HFFc6 (cell line): Measurements from ENCODE around the gene YWHAB. TPM values are rescaled to one million over a fixed set of nuclear protein-coding genes. Genes with fewer than 3 reads are reported as not detected.
"Not testable (repeated sequence)": the region's sequence is repeated elsewhere in the genome, so short reads cannot be mapped to it uniquely, and the experiment has no call there.

Source experiments
- DNase-seq: peaks from one replicate; pipeline ENCODE4 v3.0.0-alpha.2; 2018
- H3K27ac Mint-ChIP-seq: 2 replicates; pipeline ENCODE4 v1.8.0; 2020; ENCODE audit warnings: mild to moderate bottlenecking, mixed read lengths
- H3K27me3 Mint-ChIP-seq: 2 replicates; pipeline ENCODE4 v1.8.0; 2021; ENCODE audit warnings: mild to moderate bottlenecking, moderate library complexity, mixed read lengths; ENCODE audit not compliant: insufficient read depth
- H3K36me3 Mint-ChIP-seq: 2 replicates; pipeline ENCODE4 v1.8.0; 2021; ENCODE audit warnings: low read depth, mixed read lengths
- H3K4me1 Mint-ChIP-seq: 2 replicates; pipeline ENCODE4 v1.8.0; 2020; ENCODE audit warnings: low read depth, mixed read lengths
- H3K4me3 Mint-ChIP-seq: 2 replicates; pipeline ENCODE4 v1.8.0; 2020; ENCODE audit warnings: mild to moderate bottlenecking, moderate library complexity, mixed read lengths
- H3K9me3 Mint-ChIP-seq: 2 replicates; pipeline ENCODE4 v1.8.0; 2020; ENCODE audit warnings: mild to moderate bottlenecking, mixed read lengths
- total RNA-seq, 6 experiments: library from RNA; stranded (reverse); fragmentation: NEBNext Ultra II Directional; extraction: Animal tissue kit (Norgen Biotek cat#: 25700); gene quantifications; 2 replicates in 1 of 6; 3 replicates in 5 of 6; pipeline ENCODE4 v1.2.3, GENCODE V29; 2021
- TF ChIP-seq, protein P1 (sequence below): fragments of 200-600 bp; sonication (generic); IDR thresholded peaks from 2 replicates; pipeline ENCODE4 v1.5.0; 2021; ENCODE audit warnings: antibody characterized with exemption, mild to moderate bottlenecking

Gene YWHAB
- total RNA-seq, 6 experiments from 2014 or later = 284 to 315 (median 301) TPM

DNA sequence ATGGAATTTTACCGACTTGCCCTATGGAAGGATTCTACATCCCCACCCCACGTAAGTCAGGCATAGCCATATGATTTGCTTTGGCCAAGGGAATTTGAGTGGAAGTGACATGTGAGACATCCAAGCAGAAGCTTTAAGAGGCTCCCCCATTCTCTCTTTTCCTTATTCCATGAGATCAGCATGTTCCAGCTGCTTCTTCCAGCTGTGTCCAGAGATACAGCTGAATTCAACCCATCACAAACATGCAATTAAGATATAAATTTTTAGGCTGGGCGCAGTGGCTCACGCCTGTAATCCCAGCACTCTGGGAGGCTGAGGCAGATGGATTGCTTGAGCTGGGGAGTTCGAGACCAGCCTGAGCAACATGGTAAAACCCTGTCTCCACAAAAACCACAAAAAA, 16.0 kb upstream of the YWHAB start:
- Mint-ChIP-seq H3K4me3 (no peak overlapping the region), H3K36me3 (no peaks in the 10 kb centered on the region), H3K27ac (no peak overlapping the region), H3K27me3 (peaks cover 12% of the 10 kb centered on the region), H3K9me3 (no peaks in the 10 kb centered on the region), H3K4me1 (peaks cover 14% of the 10 kb centered on the region)
- no peak for DNase-seq
- TF ChIP-seq, protein P1, sequence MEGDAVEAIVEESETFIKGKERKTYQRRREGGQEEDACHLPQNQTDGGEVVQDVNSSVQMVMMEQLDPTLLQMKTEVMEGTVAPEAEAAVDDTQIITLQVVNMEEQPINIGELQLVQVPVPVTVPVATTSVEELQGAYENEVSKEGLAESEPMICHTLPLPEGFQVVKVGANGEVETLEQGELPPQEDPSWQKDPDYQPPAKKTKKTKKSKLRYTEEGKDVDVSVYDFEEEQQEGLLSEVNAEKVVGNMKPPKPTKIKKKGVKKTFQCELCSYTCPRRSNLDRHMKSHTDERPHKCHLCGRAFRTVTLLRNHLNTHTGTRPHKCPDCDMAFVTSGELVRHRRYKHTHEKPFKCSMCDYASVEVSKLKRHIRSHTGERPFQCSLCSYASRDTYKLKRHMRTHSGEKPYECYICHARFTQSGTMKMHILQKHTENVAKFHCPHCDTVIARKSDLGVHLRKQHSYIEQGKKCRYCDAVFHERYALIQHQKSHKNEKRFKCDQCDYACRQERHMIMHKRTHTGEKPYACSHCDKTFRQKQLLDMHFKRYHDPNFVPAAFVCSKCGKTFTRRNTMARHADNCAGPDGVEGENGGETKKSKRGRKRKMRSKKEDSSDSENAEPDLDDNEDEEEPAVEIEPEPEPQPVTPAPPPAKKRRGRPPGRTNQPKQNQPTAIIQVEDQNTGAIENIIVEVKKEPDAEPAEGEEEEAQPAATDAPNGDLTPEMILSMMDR = no peak

DNA sequence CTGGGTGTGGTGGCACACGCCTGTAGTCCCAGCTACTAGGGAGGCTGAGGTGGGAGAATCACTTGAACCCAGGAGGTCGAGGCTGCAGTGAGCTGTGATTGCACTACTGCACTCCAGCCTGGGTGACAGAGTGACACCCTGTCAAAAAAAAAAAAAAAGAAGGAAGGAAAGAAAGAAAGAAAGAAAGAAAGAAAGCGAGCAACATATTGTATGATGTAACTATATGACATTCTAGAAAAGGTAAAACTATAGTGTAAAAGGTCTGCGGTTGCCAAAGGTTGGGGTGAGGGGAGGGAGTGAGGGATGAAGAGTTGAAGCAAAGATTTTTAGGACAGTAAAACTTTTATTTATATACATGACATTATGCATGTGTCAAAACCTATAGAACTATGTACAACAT, 3.1 kb upstream of the YWHAB start:
- peaks cover 13% of the 10 kb centered on the region for H3K27me3 Mint-ChIP-seq
- peaks cover 12% of the 10 kb centered on the region for H3K36me3 Mint-ChIP-seq
- not testable (repeated sequence) for H3K27ac Mint-ChIP-seq, H3K9me3 Mint-ChIP-seq, H3K4me3 Mint-ChIP-seq, DNase-seq
- peaks cover 22% of the 10 kb centered on the region for H3K4me1 Mint-ChIP-seq

DNA sequence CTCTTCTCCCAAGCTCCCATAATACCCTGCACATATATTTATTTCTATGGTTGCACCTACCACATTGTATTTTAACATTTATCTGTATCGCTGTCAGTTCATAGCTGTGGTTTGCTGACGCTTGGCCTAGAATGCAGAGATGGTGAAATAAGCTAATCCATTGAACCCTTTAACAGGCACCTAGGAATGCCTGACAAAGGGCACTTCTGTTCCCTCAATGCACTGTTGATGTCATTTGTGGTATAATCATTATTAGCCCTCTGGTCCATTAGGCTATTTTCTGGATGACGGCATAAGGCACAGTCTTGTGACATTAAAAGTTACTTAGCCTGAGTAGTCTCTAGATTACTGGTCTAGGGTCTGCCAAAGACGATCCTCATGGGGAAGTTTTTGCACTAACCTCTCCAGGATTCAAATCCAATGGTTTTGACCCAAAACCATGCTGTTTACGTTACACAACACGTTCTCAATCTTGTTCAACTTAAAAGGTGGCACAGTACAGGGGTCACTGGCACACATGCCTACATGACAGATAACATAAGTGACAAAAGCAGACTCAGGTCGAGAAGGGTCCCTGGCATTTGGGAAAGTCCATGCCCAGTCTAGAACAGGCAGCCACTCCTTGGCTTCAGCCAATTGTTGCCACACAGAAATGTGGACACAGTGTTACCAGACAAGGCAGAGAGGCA, 2.1 kb upstream of the YWHAB start:
- TF ChIP-seq, protein P1 = no peak
- H3K4me3 Mint-ChIP-seq = no peak overlapping the region
- no peaks in the 10 kb centered on the region for H3K9me3 Mint-ChIP-seq
- H3K4me1 Mint-ChIP-seq = peaks cover 32% of the 10 kb centered on the region
- no peak overlapping the region for H3K27ac Mint-ChIP-seq
- peaks cover 9% of the 10 kb centered on the region for H3K27me3 Mint-ChIP-seq
- DNase-seq = no peak
- peaks cover 13% of the 10 kb centered on the region for H3K36me3 Mint-ChIP-seq

DNA sequence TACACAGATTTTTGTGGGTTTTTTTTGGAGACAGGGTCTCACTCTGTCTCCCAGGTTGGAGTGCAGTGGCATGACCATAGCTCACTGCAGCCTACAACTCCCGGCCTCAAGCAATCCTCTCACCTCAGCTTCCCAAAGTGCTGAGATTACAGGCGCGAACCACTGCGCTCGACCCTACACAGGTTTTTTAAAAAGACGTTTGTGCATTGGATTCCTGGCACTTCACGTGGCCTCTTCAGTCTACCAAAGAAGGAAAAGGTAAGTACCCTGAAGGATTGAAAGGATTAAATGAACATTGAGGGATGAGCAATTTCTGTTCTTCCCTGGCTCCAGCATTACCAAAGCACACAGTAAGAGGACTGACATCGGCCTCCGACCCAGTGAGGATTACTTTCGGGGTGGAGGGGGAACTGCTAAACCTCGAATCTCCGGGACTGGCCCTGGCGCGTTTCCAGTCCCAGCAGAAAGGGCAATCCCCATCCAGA, 556 bp upstream of the YWHAB start:
- TF ChIP-seq, protein P1 = no peak
- Mint-ChIP-seq H3K9me3 (no peaks in the 10 kb centered on the region), H3K27me3 (peaks cover 5% of the 10 kb centered on the region), H3K27ac (peak overlapping the region; percentile 74), H3K4me1 (peaks cover 48% of the 10 kb centered on the region), H3K36me3 (peaks cover 27% of the 10 kb centered on the region), H3K4me3 (peak overlapping the region; percentile 95)
- DNase-seq = no peak

DNA sequence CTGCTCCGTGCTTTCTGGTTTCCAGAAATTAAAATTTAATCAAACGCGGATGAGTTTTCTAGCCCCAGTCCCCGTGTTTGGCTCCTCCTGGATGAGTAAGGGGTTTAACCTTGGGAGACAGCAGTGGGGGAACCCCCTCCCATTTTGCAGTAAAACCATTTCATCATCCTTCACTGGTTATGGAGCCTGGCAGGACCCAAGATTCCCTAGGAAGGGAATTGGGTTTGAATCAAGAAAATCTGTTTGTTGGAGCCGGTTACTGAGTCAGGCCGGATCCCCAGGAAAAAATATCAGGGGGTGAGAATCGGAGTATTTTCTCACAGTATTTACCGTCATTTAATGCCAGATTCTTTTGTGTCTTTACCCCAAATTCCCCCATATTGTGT, 754 bp downstream of the YWHAB start:
- TF ChIP-seq, protein P1 = peak; percentile 29; the same call in 1 of the 2 replicates
- H3K27ac Mint-ChIP-seq = peak overlapping the region; percentile 92
- no peaks in the 10 kb centered on the region for H3K9me3 Mint-ChIP-seq
- H3K4me3 Mint-ChIP-seq = peak overlapping the region; percentile 96
- H3K36me3 Mint-ChIP-seq = peaks cover 28% of the 10 kb centered on the region
- peaks cover 5% of the 10 kb centered on the region for H3K27me3 Mint-ChIP-seq
- DNase-seq = no peak
- H3K4me1 Mint-ChIP-seq = peaks cover 49% of the 10 kb centered on the region

DNA sequence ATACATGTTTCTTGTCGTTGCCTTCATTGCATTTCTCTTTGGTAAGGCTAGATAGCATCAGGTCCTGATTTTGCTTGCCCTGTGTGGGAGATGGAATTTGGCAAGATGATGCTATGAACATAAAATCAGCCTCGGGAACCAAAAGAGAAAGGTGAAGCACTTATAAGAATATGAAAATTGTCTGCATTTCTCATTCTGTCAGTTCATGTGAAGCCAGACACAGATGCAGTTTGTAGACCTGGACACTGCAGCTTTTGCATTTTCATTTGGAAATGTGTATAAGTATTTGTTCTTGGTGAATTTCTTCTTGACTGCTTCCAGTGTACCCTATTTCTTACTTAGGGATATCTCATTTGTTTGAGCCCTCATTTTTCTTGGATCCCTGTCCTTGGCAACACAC, 1.3 kb downstream of the YWHAB start:
- Mint-ChIP-seq H3K27ac (peak overlapping the region; percentile 92), H3K36me3 (peaks cover 29% of the 10 kb centered on the region), H3K27me3 (peaks cover 5% of the 10 kb centered on the region), H3K4me1 (peaks cover 49% of the 10 kb centered on the region), H3K9me3 (no peaks in the 10 kb centered on the region), H3K4me3 (peak overlapping the region; percentile 96)
- no peak for DNase-seq
- TF ChIP-seq, protein P1 = no peak
